HG02610 (cell line): ENCODE measurements around the gene TENT5C.

Experiments used
- ATAC-seq: cut with Tn5 transposase; IDR thresholded peaks from one replicate; pipeline ENCODE4 v1.9.1; 2021; ENCODE audit warnings: mild to moderate bottlenecking, moderate library complexity; ENCODE audit not compliant: unreplicated experiment

The TENT5C gene

DNA sequence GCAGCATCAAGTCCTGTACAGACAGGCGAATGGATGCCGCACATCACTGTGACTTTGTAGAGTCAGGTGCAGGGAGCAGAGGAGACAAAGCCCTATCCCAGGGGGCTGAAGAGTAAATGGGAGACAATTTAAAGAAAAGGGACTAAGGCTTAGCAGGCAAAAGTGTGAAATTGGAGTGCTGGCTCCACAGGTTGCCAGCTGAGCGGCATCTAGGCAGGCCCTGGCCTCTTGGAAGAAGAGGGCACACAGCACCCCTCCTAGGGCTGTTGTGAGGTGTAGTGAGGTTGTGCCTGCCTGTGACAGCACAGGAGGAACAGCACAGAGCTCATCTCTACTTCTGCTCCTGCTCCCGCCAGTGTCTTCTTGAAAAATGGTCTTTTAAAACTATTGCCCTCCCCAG lies 47.3 kb downstream of the TENT5C start:
- ATAC-seq, result no peak

DNA sequence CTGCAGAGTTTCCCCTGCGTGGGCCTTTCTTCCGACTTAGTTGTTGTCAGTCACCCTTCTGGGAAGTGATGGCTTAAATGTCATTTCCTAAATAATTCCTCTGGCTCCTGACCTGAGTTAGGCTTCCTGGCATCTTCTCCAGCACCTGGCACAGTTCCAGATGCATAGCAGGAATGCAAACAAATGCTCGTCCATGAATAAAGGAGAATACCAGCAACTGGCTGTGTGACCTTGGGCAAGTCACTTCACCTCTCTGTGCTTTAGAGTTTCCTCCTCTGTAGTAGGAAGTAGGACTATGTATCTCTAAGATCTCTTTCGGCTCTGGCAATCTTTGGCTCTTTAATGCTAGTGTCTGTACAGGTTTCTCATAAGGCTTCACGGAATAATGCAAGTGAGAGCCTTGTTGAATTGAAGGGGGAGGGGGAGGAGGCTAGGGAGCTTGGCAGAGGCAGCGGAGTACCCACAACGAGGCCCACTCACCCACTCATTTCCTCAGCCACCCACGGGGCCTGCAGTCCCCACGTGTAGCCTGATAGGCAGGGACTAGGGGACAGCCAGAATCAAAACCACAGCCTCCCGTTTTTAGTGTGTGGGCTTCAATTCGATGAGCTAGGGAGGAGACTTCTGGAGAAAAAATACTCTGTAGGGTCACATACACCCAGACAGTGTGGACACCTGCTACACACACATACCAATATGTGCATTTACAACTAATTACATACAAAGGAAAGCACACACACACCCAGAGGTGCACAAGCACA lies 48.1 kb downstream of the TENT5C start:
- no peak for ATAC-seq

DNA sequence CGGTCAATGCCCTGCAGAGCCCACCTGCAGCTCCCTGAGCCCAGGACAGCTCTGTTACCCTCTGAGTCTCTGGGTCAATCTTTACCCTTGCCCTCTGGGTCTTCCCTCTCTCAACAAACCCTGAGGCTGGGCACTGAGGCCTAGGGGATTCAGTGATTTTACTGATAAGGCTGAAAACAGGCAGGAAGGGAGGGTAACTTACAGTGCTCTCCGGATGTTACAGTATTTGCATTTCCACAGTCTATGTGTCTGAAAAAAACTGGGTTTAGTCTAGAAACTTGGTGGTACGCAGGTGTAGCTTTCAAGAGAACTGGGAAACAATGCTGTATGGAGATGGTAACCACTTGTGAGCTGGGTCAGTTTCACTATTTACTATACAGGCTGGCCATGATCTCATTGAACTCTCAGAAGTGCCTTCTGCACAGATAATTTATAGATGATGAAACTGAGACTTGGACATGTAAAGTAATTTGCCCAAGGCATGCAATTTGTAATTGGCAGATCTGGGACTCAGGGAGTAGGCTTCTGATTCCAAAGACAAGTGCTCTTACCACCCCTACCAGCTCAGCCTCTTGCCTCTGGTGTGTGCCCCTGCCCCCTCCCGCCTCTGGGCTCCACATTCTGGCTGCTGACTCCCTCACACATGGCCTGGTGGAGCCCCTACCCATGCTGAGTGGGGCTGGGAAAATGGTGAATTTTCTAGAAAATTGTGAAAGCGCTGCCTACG lies 48.8 kb downstream of the TENT5C start:
- ATAC-seq, result peak; percentile 83

DNA sequence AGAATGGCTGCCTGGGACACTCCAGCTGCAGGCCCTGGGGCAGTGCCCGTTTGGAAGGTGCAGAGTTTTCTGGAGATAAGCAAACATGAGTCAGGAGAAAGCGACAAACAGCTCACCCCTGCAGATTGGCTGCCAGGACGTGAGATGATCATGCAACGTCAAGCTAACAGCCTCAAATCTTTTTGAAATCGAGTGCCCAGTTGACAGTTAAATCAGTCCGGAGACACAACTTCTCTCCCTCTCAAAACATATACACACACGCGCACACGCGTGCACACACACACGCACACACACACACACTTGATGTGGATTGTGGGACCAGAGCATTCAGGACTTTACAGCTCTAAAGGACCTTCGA lies 49.4 kb downstream of the TENT5C start:
- ATAC-seq, result no peak

DNA sequence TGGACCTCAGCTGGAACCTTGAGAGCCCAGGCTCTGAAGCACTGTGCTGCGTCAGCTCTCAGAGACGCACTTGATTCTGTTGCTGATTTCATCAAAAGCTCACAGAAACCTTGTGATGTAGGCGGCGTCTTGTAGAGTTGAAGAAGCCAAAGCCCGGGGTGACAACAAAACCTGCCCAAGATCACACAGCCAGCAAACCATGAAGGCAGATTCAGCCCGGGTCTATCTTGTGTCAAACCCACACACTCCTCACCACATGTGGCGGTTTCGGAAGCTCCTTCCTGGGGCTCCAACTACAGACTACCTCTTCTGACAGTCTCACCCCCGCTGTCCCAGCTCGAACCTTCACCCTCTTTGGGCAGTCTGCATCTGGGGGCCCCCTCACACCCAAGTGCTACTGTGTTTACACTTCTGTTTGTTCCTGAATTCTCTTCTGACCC lies 50.4 kb downstream of the TENT5C start:
- peak; percentile 53 for ATAC-seq

DNA sequence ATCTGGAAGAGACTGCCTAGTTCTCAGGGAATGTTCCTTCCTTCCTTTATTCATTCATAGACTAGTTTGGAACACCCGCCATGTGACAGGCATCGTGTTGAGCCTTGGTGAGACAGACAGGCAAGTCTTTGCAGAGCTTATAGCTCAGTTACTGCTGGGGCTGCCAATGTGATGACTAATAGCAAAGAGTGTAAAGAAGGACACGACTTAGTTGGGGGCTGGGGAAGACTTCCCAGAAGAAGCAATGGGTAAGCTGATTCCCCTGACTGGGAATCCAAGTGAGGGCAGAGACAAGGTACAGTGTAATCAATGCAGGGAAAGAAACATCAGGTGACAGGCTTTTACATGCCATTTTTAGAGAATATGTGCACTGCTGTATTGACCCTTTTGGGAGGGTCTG lies 51.2 kb downstream of the TENT5C start:
- no peak for ATAC-seq

DNA sequence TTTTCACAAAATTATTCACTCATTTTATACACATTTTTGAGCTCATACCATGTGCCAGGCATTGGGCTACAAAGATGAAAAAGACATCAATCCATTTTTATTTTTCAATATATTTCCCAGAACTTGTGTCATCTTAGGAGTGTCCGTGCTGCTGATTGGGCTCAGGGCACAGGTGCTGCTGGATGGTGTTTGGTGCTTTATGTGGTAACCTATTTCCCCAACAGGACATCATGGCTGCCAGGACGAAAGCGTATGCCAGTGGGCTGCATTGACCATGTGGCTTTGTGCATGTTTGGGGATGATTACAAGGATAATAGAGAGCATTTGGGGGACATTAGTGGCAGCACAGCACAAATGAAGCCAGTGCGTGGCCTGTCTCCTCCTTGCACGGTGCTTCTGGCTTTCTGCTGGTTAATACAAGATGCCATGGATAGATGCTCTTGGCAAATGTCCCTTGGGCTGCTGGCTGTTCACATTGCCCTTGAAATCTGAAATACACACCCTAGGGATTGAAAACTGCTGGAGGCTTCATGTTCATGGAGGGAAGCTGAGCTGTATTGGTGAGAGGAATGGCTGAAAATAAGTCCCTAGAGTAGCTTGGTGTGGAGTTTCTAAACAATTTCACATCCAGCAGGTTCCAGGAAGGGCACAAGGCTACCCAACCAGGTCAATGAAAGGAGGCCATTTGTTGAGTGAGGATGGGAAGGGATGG lies 52.3 kb downstream of the TENT5C start:
- no peak for ATAC-seq

DNA sequence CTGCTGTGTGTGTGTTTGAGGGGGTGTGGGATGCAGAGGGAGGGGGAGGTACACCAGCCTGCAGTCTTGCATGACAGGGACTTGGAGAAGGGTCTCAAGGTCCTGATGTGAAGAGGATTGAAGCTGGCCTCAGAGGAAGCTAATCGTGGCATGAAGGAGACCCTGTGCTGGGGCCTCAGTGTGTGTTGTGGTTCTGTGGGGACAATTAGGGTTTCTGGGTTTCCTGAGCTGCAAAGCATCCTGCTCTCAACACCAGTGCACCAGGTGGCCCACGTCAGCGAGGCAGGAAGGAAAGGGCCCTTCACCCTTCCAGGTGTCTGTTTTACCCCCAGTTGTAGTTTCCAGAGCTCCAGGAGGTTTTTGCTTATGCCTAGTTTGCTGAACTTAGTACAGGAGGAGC lies 52.8 kb downstream of the TENT5C start:
- ATAC-seq, result no peak

DNA sequence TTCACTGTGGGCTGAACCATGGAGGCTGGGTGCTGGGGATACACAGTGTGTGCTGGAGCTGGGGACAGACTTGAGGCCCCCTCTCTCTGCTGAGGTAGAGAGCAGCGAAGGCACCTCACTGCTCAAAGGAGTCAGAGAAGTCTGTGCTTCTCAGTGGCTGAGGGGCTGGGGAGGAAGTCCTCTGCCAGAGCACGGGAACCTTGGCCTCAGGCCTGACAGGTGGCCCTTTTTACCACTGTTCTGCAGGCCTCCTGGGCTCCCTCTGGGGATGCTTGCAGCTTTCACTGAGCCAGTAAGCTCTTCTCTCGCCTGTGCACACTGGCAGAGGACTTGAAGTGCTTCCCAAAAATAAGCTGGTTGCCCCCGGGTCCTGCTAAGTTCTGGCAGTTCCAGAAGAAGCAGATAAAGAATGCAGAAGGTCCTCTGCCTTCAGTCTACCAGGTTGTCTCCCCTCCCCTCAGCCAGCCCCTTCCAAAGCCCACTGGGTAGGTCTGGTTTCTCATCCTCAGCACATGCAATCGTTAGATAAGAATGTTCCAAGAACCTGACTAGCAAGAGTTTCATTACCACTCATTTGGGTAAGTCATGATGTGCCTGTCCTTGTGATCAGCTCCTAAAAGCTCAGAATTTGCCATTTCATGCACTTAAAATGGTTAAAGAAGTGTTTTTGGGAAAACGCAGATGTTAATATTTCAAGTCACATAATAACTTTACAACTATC lies 53.9 kb downstream of the TENT5C start:
- ATAC-seq, result no peak

DNA sequence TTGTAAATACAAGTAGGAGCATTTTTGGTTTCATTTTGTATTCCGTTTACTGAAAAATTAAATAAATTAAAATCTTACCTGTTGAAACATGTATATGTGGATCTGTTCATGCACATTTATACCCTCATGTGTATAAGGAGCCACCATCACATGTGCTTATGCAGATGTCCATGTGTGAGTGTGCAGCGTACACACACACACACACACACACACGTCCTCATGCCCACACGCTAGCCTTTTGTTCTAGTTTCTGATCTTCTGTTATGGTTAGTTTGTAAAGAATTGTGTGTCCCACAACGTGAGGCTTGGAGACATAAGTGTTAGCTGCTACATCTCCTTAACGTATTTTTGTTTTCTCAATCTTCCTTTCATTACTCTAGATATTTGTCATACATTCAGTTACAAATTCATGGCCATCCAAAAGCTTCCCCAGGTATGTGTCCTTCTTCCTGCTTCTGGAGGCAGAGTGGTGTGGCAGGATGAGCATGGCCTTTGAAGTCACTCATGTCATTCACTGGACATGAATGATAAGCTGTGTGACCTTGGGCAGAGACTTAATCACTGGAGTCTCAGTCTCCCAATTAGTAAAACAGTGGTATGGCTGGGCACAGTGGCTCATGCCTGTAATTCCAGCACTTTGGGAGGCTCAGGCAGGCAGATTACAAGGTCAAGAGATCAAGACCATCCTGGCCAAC lies 54.6 kb downstream of the TENT5C start:
- no peak for ATAC-seq

DNA sequence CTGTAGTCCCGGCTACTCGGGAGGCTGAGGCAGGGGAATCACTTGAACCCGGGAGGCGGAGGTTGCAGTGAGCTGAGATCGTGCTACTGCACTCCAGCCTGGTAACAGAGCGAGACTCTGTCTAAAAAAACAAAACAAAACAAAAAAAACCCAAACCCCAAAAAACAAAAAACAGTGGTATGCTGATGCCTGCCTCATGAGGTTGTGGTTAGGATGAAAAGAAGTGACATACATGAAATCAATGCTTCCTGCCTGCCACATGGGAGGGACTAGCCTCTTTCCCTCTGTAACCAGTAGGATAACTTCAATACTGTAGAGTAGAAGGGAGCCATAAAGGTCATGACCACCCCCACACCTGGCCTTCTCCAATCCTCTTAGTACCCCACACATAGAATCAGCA lies 55.2 kb downstream of the TENT5C start:
- ATAC-seq, result no peak

DNA sequence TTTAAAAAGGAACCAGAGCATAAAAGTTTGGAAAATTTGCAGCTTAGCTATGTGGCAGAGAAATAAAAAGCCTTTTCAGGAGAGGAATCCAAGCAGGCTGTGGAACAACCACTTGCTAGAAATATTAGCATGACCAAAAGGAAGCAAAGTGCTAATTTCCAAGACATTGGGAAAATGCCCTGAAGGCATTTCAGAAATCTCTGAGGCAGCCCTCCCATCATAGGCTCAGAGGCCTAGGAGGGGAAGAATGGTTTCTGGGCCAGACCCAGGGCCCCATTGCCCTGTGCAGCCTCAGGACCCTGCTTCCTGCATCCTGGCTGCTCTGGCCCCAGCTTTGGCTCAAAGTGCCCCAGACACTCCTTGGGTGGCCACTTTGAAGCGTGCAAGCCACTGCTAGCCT lies 56.8 kb downstream of the TENT5C start:
- no peak for ATAC-seq

DNA sequence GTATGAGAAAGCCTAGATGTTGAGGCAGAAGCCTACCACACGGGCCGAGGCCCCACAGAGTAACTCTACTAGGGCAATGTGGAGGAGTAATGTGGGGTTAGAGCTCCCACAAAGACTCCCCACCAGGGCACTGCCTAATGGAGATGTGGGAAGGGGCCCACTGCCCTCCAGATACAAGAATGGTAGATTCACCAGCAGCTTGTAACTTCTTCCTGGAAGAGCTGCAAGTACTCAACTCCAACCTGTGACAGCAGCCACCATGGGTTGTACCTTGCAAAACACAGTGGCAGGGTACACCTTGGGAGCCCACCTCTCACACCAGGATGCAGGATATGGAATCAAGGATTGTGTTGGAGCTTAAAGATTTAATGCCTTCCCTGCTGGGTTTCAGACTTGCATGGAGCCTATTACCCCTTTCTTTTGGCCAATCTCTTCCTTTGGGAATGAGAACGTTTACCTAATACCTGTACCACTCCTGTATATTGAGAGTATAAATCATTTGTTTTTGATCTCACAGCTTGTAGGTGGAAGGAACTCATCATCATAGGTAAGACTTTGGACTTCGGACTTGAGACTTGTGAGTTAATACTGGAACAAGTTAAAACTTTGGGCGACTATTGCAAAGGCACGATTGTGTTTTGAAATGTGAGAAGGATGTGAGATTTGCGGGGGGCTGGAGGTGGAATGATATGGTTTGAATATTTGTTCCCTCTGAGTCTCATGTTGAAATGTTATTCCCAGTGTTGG lies 57.5 kb downstream of the TENT5C start:
- ATAC-seq, result no peak

DNA sequence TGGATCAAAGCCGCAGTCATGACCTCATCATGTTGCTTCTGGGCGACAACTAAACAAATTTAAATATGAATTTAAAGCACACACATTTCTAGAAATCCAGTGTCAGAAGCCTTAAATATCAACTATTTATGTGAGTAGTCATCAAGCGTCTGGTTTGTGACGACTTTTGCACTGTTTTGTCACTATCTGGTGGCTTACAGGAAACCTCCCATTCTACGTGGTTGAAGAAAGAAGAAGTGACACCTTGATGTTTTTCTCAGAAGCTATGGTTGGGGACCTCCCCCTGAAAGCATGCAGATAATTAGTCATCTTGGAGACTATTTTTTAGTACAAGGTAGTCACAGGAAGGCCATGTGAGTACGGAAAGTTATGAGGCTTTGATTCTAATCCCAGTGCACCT lies 58.5 kb downstream of the TENT5C start:
- peak; percentile 99 for ATAC-seq

DNA sequence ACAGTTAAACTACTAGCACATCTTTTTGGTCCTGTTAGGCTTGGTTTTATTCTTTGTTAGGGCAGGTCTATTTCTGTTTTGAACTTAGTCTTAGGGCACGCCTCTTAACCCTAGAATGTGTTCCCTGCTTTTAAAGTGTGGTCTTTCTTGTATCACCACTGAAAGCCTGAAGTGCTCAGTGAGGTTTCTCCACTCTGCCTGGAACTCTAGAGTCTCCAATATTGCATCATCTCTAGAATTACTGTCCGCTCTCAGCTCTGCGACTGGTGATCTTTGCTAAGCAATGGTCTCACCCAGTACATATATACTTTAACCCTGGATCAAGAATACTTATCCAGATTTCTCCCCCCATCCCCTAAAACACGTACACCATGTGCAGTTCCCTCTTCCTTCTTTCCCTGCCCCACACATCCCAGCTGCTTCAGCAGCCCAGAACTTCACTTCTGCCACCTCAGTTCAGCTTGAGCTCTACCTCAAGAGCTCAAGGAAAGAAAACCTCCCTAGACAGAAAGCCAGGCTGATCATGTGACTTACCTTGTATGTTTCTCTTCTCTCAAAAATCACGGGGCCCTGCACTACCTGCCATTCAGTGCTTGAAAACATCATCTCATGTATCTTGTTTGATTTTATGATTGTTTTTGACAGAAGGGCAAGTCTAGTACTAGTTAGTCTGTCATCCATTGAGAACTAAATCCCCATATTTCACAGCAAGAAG lies 59.9 kb downstream of the TENT5C start:
- ATAC-seq, result no peak

DNA sequence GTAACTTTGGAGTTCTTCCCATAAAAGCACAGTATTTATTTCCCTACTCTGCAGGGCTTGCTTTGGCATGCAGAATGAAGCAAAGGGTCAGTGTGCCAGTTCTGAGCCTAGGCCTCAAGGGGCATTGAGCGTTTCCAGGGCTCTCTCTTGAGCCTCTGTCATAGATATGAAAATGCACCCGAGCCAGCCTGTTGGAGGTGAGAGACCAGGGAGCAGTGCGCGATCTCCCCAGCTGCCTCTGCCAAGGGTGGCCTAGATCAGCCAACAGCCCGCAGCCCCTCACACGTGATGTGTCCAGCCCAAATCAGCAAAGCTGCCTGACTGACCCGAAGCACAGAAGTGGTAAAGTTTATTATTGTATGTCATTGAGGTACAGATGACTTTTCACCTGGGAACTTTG lies 63.7 kb downstream of the TENT5C start:
- no peak for ATAC-seq

DNA sequence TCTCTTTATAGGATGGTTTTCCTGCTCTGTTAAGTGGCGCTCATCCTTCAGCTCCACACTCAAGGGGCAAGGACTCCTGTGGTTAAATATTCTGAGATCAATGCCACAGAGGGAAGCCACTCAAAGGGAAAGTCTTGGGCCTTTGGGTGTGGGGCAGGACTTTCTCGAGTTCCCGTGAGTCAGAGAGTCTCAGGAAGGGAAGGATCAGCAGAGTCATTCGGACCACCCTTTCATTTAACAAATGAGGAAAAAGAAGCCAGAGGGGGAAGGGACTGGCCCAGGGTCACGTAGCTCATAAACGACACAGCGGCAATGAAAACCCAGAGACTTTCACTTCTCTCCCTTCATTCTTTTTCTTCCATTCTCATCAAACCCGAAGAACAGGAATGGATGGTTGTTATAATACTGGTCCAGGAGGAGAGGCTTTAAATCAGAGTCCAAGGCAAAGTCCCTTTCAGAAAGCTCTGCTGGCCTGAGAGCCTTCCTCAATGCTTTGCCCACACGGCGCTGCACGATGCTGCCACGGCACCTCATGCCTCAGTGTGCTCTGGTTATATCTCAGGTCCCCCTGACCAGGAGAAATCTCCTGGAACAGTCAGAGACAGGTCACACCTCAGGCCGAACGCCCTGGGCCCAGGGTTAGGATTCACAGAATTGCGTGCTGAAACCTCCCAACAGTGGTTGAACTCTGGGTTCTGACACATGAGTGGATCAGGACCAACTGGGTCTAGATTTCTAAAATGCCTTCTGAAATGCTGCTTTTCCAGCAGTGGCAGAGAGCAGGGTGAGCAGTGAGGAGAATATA lies 65.3 kb downstream of the TENT5C start:
- ATAC-seq, result no peak

DNA sequence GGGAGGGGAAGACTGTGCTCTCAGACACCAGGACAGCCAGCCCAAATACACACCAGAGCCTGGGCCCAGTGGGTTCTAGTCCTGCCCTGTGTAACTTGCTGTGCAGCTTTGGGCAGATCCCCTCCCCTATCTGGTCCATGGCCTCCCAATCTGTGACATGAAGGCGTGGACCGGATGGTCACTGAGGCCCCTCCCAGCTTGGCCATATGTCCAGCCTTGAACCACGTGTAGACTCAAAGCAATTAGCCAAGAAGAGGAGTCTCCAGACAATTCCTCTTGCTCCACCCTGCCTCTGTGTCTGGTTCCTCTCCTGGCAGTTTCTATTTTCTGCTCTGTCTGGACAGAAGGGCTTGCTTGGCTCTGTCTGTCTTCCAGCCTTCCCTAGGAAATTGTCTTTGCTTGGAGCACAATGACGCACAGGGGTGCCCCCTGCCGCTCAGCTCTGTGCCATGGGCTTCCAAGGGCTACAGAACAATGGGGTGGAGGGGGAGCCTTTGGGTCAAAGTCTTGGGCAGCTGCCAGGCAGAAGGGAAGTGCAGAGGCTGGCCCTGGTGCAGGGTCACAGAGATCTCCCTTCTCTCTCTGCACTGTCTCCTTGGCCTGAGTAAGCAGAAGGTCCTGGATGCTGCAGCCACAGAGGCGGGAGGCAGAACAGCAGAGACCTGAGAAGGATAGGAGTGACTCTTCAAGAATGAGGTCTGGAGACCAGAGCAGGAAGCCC lies 66.1 kb downstream of the TENT5C start:
- ATAC-seq, result no peak
